ENCODE results near the gene CD200R1L. TPM values are rescaled to one million over a fixed set of nuclear protein-coding genes. Genes with fewer than 3 reads are reported as not detected.

CD200R1L gene
- total RNA-seq, 1 experiment from 2014 or later = not detected

- CTCF ChIA-PET = no interaction called here
- in situ Hi-C loops (cut with HindIII; ENCODE audit: low pct_unique_long_range_greater_than_20kb, low sequenced_read_pairs) = no loop called here
Observed at GRCh38 chr3:112815981-112816380, 30.7 kb downstream of the CD200R1L start.

GRCh38 chr3:112814266-112814665 lies 32.4 kb downstream of the CD200R1L start:
- in situ Hi-C loops (cut with HindIII; ENCODE audit: low pct_unique_long_range_greater_than_20kb, low sequenced_read_pairs) (no loop called here), intact Hi-C loops (cut with micrococcal nuclease; ENCODE audit: unreplicated experiment) (loop anchor here (2.0 kb wide), 1 partner anchor 171 kb away; no protein-coding TSS in a partner anchor)
- Histone ChIP-seq H3K9me3 (ENCODE audit: control insufficient read depth, insufficient read depth, low read depth, low read length) (no peaks in the 10 kb centered on the region), H3K4me1 (ENCODE audit: control insufficient read depth, insufficient read depth, low read length) (no peaks in the 10 kb centered on the region), H3K27me3 (ENCODE audit: control insufficient read depth, insufficient read depth, low read length) (no peaks in the 10 kb centered on the region), H3K27ac (ENCODE audit: low read length) (no peak overlapping the region), H3K4me3 (ENCODE audit: low read depth in 2 of 2, low read length in 2 of 2) (no peak overlapping the region), H3K36me3 (ENCODE audit: control insufficient read depth, insufficient read depth, low read length) (no peaks in the 10 kb centered on the region)
- no peak for TF ChIP-seq SIN3A (IDR thresholded peaks at IDR 0.05; ENCODE audit: borderline replicate concordance, insufficient read depth, low read depth, low read length)
- peak; percentile 39; the same call in 1 of the 2 replicates for TF ChIP-seq CTCF (IDR thresholded peaks at IDR 0.05)
- ChIA-PET POLR2A (no interaction called here), CTCF (interaction anchor here (1.3 kb wide), 1 partner anchor 80 kb away, joined by 3 read pairs; no protein-coding TSS in a partner anchor)
- BruUV-seq (replicated peaks) = no TSS peak
- DNase-seq (ENCODE audit: low read depth, low spot score) (peak; percentile 8), ATAC-seq (peak; percentile 62; the same call in 1 of the 2 replicates)

More at GRCh38 chr3:112815981-112816380, 30.7 kb downstream of the CD200R1L start:
- ATAC-seq (no peak), DNase-seq (ENCODE audit: low read depth, low spot score) (no peak)
- Histone ChIP-seq H3K36me3 (ENCODE audit: control insufficient read depth, insufficient read depth, low read length) (no peaks in the 10 kb centered on the region), H3K4me1 (ENCODE audit: control insufficient read depth, insufficient read depth, low read length) (no peaks in the 10 kb centered on the region), H3K4me3 (ENCODE audit: low read depth in 2 of 2, low read length in 2 of 2) (no peak overlapping the region), H3K27me3 (ENCODE audit: control insufficient read depth, insufficient read depth, low read length) (no peaks in the 10 kb centered on the region), H3K27ac (ENCODE audit: low read length) (no peak overlapping the region), H3K9me3 (ENCODE audit: control insufficient read depth, insufficient read depth, low read depth, low read length) (no peaks in the 10 kb centered on the region)
- BruUV-seq (replicated peaks) = no TSS peak
- intact Hi-C loops (cut with micrococcal nuclease; ENCODE audit: unreplicated experiment) = loop anchor here (2.0 kb wide), 1 partner anchor 173 kb away; no protein-coding TSS in a partner anchor
- POLR2A ChIA-PET = no interaction called here
- no peak for TF ChIP-seq CTCF (IDR thresholded peaks at IDR 0.05)
- TF ChIP-seq REST (IDR thresholded peaks at IDR 0.05; ENCODE audit: insufficient read depth in 1 of 2, low read depth in 2 of 2, low read length in 1 of 2) = no peak
- no peak for TF ChIP-seq POLR2AphosphoS5 (IDR thresholded peaks at IDR 0.05; ENCODE audit: low read depth, low read length)
- TF ChIP-seq TCF7L2 (IDR thresholded peaks at IDR 0.05; ENCODE audit: low read depth, low read length) = no peak
- no peak for TF ChIP-seq SIN3A (IDR thresholded peaks at IDR 0.05; ENCODE audit: borderline replicate concordance, insufficient read depth, low read depth, low read length)

Data from Panc1 (cell line).